Aorta (tissue), 5 donors: ENCODE measurements around the gene DNAJC22. TPM values are rescaled to one million over a fixed set of nuclear protein-coding genes. Genes with fewer than 3 reads are reported as not detected.
"Not testable (repeated sequence)": the region's sequence is repeated elsewhere in the genome, so short reads cannot be mapped to it uniquely, and the experiment has no call there.

Experiments
- ATAC-seq: fragments of 200-7000 bp; cut with Tn5 transposase; one replicate; pipeline ENCODE4 v1.9.1; 2022; ENCODE audit warnings: moderate library complexity; ENCODE audit not compliant: low FRiP score
- DNase-seq, 2 donors: peaks; one replicate each; pipeline ENCODE4 v3.0.0-alpha.2; 2020
- H3K27ac ChIP-seq, 2 donors: one replicate each; pipeline ENCODE4 v1.5.1; 2013; ENCODE audit warnings: low read length in 2 of 2, mild to moderate bottlenecking in 2 of 2, moderate library complexity in 2 of 2, control low read depth in 1 of 2, inconsistent platforms in 1 of 2, low read depth in 1 of 2
- H3K27me3 ChIP-seq, 2 donors: one replicate each; pipeline ENCODE4 v1.6.1; 2013; ENCODE audit warnings: control low read depth in 1 of 2, low read length in 1 of 2, mild to moderate bottlenecking in 1 of 2, moderate library complexity in 1 of 2; ENCODE audit not compliant: insufficient read depth in 2 of 2, control insufficient read depth in 1 of 2
- H3K36me3 ChIP-seq, 2 donors: one replicate each; pipeline ENCODE4 v1.6.1; 2013; ENCODE audit warnings: control low read depth in 1 of 2, low read length in 1 of 2, mild to moderate bottlenecking in 1 of 2; ENCODE audit not compliant: insufficient read depth in 2 of 2, control insufficient read depth in 1 of 2
- H3K4me1 ChIP-seq, 2 donors: one replicate each; pipeline ENCODE4 v1.6.1; 2013; ENCODE audit warnings: low read length in 2 of 2, control low read depth in 1 of 2, mild to moderate bottlenecking in 1 of 2, moderate library complexity in 1 of 2; ENCODE audit not compliant: insufficient read depth in 2 of 2, control insufficient read depth in 1 of 2
- H3K4me3 ChIP-seq, 2 donors: one replicate each; pipeline ENCODE4 v1.5.1; 2013; ENCODE audit warnings: low read length in 2 of 2, control low read depth in 1 of 2, mild to moderate bottlenecking in 1 of 2
- H3K9me3 ChIP-seq: one replicate; pipeline ENCODE4 v1.6.1; 2013; ENCODE audit warnings: mild to moderate bottlenecking, low read length; ENCODE audit not compliant: control insufficient read depth
- WGBS, 2 donors: extraction: QIAGEN DNeasy Blood & Tissue Kit; methylation state at CpG; one replicate each; pipeline ENCODE4 v1.1.7; 2013; 5-methylcytosine and 5-hydroxymethylcytosine counted together
- intact Hi-C, 2 donors: fragments of 100-400 bp; cut with DNase I; formaldehyde crosslinking; loops; one replicate each; pipeline versions ENCODE4 v1.14.2 to v1.15.0; 2022
- polyA plus RNA-seq, 2 donors: library from polyadenylated mRNA; stranded (reverse); fragments of 200-250 nt; gene quantifications; one replicate each; pipeline ENCODE4 v1.2.3, GENCODE V29; 2013
- total RNA-seq, 2 donors: library from RNA; stranded (reverse); fragmentation: NEBNext Ultra II Directional; extraction: Animal tissue kit (Norgen Biotek cat#: 25700); gene quantifications; one replicate each; pipeline ENCODE4 v1.2.1, GENCODE V29; 2021
- donor health status: healthy with polysubstance abuse.
- donor health status: Bipolar disorder and iron deficiency.
- donor health status: DM: no; HTN: no; CAD: no.
- donor health status: DM: no; HTN: no; CAD: no.
- donor health status: DM: yes; HTN: yes; CAD: no.

DNAJC22 gene
- total and polyA plus RNA-seq, 4 donors, result 0.24 to 1.2 (median 0.50) TPM; not detected in 1

- intact Hi-C loops, result no loop called here
- ATAC-seq, result no peak
- H3K27me3 ChIP-seq, result no peaks in the 10 kb centered on the region
- H3K9me3 ChIP-seq, result no peaks in the 10 kb centered on the region
- no peak overlapping the region for H3K4me3 ChIP-seq
- H3K4me1 ChIP-seq, result no peaks in the 10 kb centered on the region
- peak in 1 of 2 donors; percentile 31 for DNase-seq
- H3K36me3 ChIP-seq, result no peaks in the 10 kb centered on the region
- 92 to 93% methylated on average over 1 of the region's 1 CpG for WGBS, 2 donors
- H3K27ac ChIP-seq, result no peak overlapping the region
These were observed 31.9 kb upstream of the DNAJC22 start for GRCh38 chr12:49314811-49315210.

GRCh38 chr12:49317118-49317517 lies 29.6 kb upstream of the DNAJC22 start:
- H3K36me3 ChIP-seq, H3K9me3 ChIP-seq, intact Hi-C loops, H3K27me3 ChIP-seq, H3K4me3 ChIP-seq, H3K4me1 ChIP-seq, H3K27ac ChIP-seq, ATAC-seq, DNase-seq: not testable (repeated sequence)
- 95 to 96% methylated on average over 10 of the region's 10 CpGs for WGBS, 2 donors

- H3K36me3 ChIP-seq, H3K27me3 ChIP-seq, intact Hi-C loops, H3K27ac ChIP-seq, H3K4me3 ChIP-seq, H3K9me3 ChIP-seq, ATAC-seq, H3K4me1 ChIP-seq: not testable (repeated sequence)
- DNase-seq, result peak in 1 of 2 donors; percentile 54
- WGBS, 2 donors, result 92% methylated on average over 9 of the region's 9 CpGs
These were observed 26.1 kb upstream of the DNAJC22 start for GRCh38 chr12:49320411-49321103.

GRCh38 chr12:49322367-49322707 lies 24.4 kb upstream of the DNAJC22 start:
- Histone ChIP-seq H3K4me1 (no peaks in the 10 kb centered on the region), H3K27ac (no peak overlapping the region), H3K36me3 (no peaks in the 10 kb centered on the region), H3K27me3 (no peaks in the 10 kb centered on the region), H3K9me3 (no peaks in the 10 kb centered on the region), H3K4me3 (peak overlapping the region; percentile 51 to 85)
- intact Hi-C loops, result no loop called here
- WGBS, 2 donors, result 36 to 37% methylated on average over 12 of the region's 12 CpGs
- ATAC-seq, result no peak
- DNase-seq, result no peak

GRCh38 chr12:49322708-49323523 lies 23.8 kb upstream of the DNAJC22 start, which contains the start of gene TROAP:
Gene TROAP, plus strand, starts transcription at chr12:49323255. Its CDS starts 354 bp downstream, at chr12:49323609.
- Histone ChIP-seq H3K4me1 (no peaks in the 10 kb centered on the region), H3K4me3 (peak within 1 kb of the TSS; percentile 51 to 85), H3K9me3 (no peaks in the 10 kb centered on the region), H3K27ac (no peak within 1 kb of the TSS), H3K36me3 (no peaks in the 10 kb centered on the region), H3K27me3 (no peaks in the 10 kb centered on the region)
- peak; percentile 100 for ATAC-seq
- intact Hi-C loops, result no loop called here
- peak; percentile 99 for DNase-seq
- WGBS, 2 donors, result 0% methylated on average over 65 of the region's 65 CpGs

GRCh38 chr12:49323524-49324097 lies 23.1 kb upstream of the DNAJC22 start:
- DNase-seq, result peak in 1 of 2 donors; percentile 57
- Histone ChIP-seq H3K4me3 (no peak overlapping the region), H3K27me3 (no peaks in the 10 kb centered on the region), H3K36me3 (no peaks in the 10 kb centered on the region), H3K27ac (no peak overlapping the region), H3K4me1 (no peaks in the 10 kb centered on the region), H3K9me3 (no peaks in the 10 kb centered on the region)
- 10% methylated on average over 19 of the region's 19 CpGs for WGBS, 2 donors
- intact Hi-C loops, result no loop called here
- no peak for ATAC-seq

GRCh38 chr12:49325606-49326005 lies 21.1 kb upstream of the DNAJC22 start:
- Histone ChIP-seq H3K36me3 (no peaks in the 10 kb centered on the region), H3K9me3 (no peaks in the 10 kb centered on the region), H3K27me3 (no peaks in the 10 kb centered on the region), H3K27ac (no peak overlapping the region), H3K4me3 (no peak overlapping the region), H3K4me1 (no peaks in the 10 kb centered on the region)
- DNase-seq (peak in 1 of 2 donors; percentile 66), ATAC-seq (no peak)
- intact Hi-C loops, result no loop called here
- 94 to 97% methylated on average over 6 of the region's 6 CpGs for WGBS, 2 donors

GRCh38 chr12:49327368-49327767 lies 19.3 kb upstream of the DNAJC22 start:
- Histone ChIP-seq H3K27ac (no peak overlapping the region), H3K36me3 (no peaks in the 10 kb centered on the region), H3K4me3 (no peak overlapping the region), H3K9me3 (no peaks in the 10 kb centered on the region), H3K4me1 (no peaks in the 10 kb centered on the region), H3K27me3 (no peaks in the 10 kb centered on the region)
- DNase-seq (no peak), ATAC-seq (no peak)
- intact Hi-C loops, result no loop called here
